ENCODE results near the gene ACTL10.

ACTL10 gene

DNA sequence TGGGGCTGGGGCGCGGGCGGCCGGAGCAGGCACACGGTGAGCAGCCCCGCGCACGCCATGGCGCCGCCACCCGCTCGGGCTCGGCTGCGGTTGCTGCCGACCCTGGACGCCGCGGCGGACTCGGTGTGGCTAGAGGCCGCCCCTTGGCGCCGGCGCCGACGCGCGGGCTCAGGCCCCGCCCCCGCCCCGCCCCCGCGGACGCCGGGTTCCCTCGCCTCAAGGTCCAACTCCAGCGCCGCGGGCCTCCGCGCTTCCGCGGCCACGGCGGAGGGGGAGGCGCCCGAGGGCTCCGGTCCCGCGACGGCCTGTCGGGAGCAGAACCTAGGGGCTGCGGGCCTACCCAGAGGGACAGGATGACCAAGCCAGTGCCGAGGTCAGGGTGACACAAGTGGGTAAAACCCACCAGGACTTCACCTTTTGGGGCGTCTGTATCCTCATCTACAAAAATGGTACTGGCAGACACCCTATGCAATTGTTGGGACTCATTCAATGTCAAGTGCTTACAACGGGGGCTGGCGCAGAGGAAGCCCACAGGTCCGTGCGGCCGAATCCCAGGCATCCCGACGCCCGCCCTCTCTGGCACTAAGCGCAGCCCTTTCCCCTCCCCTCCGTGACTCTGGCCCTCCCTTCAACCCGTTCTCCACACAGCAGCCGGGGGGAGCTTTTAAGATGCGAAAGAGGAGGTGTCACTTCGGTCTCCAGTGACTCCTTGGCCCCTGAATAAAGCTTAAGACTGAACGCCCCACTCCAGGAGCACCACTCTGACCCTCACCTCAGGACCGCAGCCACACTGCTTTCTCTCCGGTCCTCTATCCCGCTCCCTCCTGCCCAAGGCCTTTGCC lies 7.8 kb downstream of the ACTL10 start, which contains the start of gene NECAB3:
TSS of gene NECAB3 (minus strand) at position 135 of the 842 bp plus-strand sequence. CDS start at position 59, 76 bp downstream.
- DNase-seq (ENCODE audit: insufficient read length, low spot score) (peak; percentile 92), FAIRE-seq (peak; percentile 54)

DNA sequence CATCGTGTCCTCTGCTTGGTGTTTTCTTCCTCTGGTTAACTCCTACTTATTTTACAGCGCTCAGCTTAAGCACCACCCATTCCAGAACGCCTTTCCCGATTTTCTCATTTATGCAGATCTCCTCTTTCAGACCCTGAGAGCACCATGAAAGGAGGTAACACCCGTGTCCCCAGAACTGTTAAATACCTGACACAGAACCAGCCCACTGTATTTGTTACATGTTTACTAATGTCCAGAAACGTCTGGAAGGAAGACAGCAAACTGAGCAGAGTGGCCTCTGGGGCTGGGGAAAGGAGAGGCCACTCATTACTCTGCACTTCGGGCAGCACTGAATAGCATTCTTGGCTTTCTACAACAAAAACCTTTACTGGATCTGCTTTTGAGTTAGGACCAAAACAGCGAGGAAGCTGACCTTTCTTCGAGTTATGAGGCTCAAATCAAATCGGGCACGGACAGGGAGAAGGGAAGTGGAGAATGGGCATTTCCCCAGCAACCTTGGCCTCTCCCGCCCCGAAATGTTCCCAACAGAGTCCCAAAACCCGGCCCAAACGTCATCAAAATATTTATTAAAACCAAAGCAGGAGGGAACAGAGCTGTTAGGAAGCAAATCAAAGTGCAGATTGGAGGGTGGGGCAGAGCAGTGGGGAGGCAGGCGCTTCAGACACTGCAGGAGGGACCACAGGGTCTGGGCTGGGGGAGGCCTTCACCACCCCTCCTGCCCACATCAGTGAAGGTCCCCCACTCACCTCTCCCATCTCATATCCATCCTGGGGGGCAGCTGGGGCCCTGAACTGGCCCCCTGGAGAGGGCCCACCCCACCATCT lies 8.6 kb downstream of the ACTL10 start:
- DNase-seq (ENCODE audit: insufficient read length, low spot score): no peak
- no peak for TF ChIP-seq TAF1 (IDR thresholded peaks at IDR 0.05; ENCODE audit: low read depth, low read length)
- TF ChIP-seq PAX5 (IDR thresholded peaks at IDR 0.05; ENCODE audit: insufficient read depth, low read length, severe bottlenecking): no peak
- TF ChIP-seq POLR2AphosphoS5 (IDR thresholded peaks at IDR 0.05; ENCODE audit: low read depth, low read length): no peak
- no peak for TF ChIP-seq POU2F2 (IDR thresholded peaks at IDR 0.05; ENCODE audit: low read depth, low read length)
- TF ChIP-seq POLR2A (IDR thresholded peaks at IDR 0.05; ENCODE audit: low read depth, low read length): no peak
- TF ChIP-seq SPI1 (IDR thresholded peaks at IDR 0.05; ENCODE audit: low read depth, low read length): no peak
- no peak for FAIRE-seq

More for the DNA sequence above, 7.8 kb downstream of the ACTL10 start, which contains the start of gene NECAB3:
- TF ChIP-seq POLR2A (IDR thresholded peaks at IDR 0.05; ENCODE audit: low read depth, low read length) (peak; percentile 61; the same call in 1 of the 2 replicates), SPI1 (IDR thresholded peaks at IDR 0.05; ENCODE audit: low read depth, low read length) (no peak), POLR2AphosphoS5 (IDR thresholded peaks at IDR 0.05; ENCODE audit: low read depth, low read length) (peak; percentile 75), TAF1 (IDR thresholded peaks at IDR 0.05; ENCODE audit: low read depth, low read length) (no peak)

DNA sequence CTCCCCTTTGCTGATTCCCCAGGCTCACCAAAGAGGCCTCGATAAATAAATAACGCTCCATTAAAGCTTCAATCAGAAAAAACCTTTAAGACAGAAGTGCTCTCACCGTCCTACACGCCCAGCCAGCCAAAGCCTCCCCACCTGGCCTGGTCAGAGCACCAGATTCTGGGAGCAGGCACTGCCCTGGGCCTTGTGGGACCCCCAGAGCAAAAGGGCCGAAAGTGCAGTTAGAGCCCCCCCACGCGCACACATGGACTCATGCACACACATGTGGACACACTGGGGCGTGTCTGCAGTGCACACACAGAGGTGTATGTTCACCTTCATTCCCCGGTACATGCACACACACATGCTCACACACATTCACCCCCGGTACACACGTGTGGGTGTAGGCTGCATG lies 9.4 kb downstream of the ACTL10 start:
- FAIRE-seq (no peak), DNase-seq (ENCODE audit: insufficient read length, low spot score) (no peak)
- TF ChIP-seq POLR2A (IDR thresholded peaks at IDR 0.05; ENCODE audit: low read depth, low read length): no peak
- TF ChIP-seq TAF1 (IDR thresholded peaks at IDR 0.05; ENCODE audit: low read depth, low read length): no peak
- TF ChIP-seq POU2F2 (IDR thresholded peaks at IDR 0.05; ENCODE audit: low read depth, low read length): no peak
- no peak for TF ChIP-seq SPI1 (IDR thresholded peaks at IDR 0.05; ENCODE audit: low read depth, low read length)
- no peak for TF ChIP-seq POLR2AphosphoS5 (IDR thresholded peaks at IDR 0.05; ENCODE audit: low read depth, low read length)
- no peak for TF ChIP-seq PAX5 (IDR thresholded peaks at IDR 0.05; ENCODE audit: insufficient read depth, low read length, severe bottlenecking)

DNA sequence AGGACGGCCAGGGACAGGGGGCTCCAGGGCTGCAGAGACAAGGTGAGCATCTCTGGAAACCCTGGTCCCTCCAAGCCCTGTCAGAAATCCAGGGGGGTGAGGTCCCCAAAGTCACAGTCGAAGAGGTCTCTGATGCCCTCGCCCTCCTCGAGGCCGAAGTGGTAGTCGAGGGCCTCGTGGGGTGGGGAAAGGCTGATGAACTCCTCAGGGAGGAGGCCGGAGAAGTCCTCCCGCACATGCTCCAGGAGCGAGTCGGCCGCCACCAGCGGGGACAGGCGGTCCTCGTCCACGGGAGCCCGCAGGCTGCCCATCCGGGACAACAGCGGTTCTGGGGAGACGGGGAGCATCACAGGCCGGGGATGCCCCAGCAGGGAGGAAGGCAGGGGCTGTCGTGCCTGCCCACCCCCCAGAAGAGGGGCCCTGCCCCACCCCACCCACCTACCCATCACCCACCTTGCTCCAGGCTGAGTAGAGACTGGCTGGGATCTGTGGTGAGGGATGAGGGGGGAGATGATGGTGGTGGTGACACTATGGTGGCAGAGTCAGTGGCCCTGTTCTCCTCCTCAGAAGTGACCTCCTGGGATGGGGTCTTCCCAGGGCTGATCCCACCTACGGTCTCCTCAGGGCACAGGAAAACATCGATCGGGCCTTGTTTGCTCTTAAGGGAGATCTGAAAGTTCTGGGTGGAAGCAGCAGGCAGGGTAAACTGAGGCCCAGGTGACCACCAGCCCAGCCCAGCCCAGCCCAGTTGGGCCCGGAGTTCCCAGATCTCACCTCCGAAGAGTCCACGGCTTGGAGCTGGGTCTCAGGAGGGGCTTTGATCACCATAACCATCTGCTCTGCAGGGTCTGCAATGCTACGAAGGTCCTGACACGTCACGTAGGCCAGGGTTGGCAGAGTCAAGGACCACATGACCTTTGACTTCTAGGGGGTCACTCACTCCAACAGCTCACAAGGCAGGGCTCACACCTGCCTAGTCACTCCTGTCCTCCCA lies 10.2 kb downstream of the ACTL10 start:
- TF ChIP-seq POU2F2 (IDR thresholded peaks at IDR 0.05; ENCODE audit: low read depth, low read length) (no peak), SPI1 (IDR thresholded peaks at IDR 0.05; ENCODE audit: low read depth, low read length) (no peak), PAX5 (IDR thresholded peaks at IDR 0.05; ENCODE audit: insufficient read depth, low read length, severe bottlenecking) (no peak), POLR2AphosphoS5 (IDR thresholded peaks at IDR 0.05; ENCODE audit: low read depth, low read length) (no peak), POLR2A (IDR thresholded peaks at IDR 0.05; ENCODE audit: low read depth, low read length) (no peak), TAF1 (IDR thresholded peaks at IDR 0.05; ENCODE audit: low read depth, low read length) (no peak)
- FAIRE-seq (no peak), DNase-seq (ENCODE audit: insufficient read length, low spot score) (no peak)

DNA sequence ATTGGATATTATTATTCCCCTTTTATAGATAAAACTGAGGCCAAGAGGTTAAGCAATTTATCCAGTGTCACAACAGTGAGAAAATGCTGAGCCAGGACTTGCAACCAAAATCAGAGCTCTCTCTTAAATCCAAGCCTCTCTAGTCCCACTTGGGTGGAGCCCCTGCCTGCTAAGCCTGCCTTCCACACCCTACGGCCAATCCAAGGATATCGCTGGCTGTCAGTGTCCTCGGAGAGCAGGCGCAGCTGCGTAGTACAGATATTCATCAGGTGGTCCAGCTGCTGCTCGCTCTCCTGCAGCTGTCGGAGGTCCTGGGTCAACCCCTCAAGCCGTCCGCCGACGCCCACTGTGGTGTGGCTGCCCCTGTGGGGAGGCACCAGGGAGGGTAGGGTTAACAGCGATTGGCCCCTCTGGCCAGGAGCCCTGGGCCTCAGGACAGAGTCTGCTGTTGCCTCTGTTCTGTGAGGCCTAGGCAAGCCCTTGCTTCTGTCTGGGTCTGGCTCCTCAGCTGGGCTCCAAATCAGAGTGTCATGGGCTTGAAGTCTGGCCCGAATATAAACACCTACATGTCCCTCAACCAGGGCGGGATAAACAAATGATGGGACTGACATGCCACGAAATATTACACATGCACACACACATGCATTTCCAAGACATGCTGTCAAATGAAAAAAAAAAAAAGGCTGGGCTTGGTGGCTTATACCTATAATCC lies 11.4 kb downstream of the ACTL10 start:
- TF ChIP-seq SPI1 (IDR thresholded peaks at IDR 0.05; ENCODE audit: low read depth, low read length): no peak
- no peak for TF ChIP-seq POU2F2 (IDR thresholded peaks at IDR 0.05; ENCODE audit: low read depth, low read length)
- no peak for TF ChIP-seq POLR2A (IDR thresholded peaks at IDR 0.05; ENCODE audit: low read depth, low read length)
- TF ChIP-seq POLR2AphosphoS5 (IDR thresholded peaks at IDR 0.05; ENCODE audit: low read depth, low read length): no peak
- no peak for TF ChIP-seq TAF1 (IDR thresholded peaks at IDR 0.05; ENCODE audit: low read depth, low read length)
- TF ChIP-seq PAX5 (IDR thresholded peaks at IDR 0.05; ENCODE audit: insufficient read depth, low read length, severe bottlenecking): no peak
- no peak for DNase-seq (ENCODE audit: insufficient read length, low spot score)
- FAIRE-seq: no peak

DNA sequence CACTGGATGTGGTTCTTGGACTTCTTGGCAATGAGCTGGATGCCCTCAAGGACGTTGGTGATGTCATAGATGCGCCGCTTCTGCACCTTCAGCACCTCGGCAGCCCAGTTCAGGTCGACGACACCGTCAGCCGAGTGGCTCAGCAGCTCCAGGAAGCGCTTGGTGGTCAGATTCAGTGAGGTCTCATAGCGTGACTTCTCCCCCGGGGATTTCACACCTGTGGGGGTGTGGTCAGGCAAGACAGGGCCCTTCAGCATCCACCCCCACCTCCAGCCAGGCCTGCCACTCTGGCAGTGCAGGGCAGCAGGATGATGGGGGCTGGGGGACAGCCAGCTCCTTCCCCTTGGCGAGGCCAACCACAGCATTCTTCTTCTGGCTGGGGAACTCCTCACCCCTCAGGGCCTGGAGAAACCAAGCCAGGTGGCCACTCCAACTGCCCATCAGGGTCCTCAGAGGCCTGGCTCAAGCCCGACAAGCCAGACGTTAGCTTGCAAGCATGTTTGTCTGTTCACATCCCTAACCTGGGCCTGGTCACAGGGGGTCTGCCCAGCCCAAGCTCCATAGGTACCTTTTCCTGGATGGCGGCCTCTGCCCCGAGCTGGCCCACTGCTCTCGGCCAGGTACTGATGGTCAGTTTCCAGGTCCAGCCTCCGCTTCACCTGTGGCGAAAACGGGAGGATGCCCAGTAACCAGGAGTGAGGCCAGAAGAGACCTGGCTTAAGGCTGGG lies 13.2 kb downstream of the ACTL10 start:
- TF ChIP-seq PAX5 (IDR thresholded peaks at IDR 0.05; ENCODE audit: insufficient read depth, low read length, severe bottlenecking): no peak
- TF ChIP-seq POU2F2 (IDR thresholded peaks at IDR 0.05; ENCODE audit: low read depth, low read length): 0 out of 2 replicates have a peak, but pooled peaks have one; percentile 52
- peak; percentile 51; the same call in 1 of the 2 replicates for TF ChIP-seq POLR2AphosphoS5 (IDR thresholded peaks at IDR 0.05; ENCODE audit: low read depth, low read length)
- TF ChIP-seq TAF1 (IDR thresholded peaks at IDR 0.05; ENCODE audit: low read depth, low read length): no peak
- 0 out of 2 replicates have a peak, but pooled peaks have one; percentile 20 for TF ChIP-seq POLR2A (IDR thresholded peaks at IDR 0.05; ENCODE audit: low read depth, low read length)
- FAIRE-seq (peak; percentile 83), DNase-seq (ENCODE audit: insufficient read length, low spot score) (peak; percentile 78)

DNA sequence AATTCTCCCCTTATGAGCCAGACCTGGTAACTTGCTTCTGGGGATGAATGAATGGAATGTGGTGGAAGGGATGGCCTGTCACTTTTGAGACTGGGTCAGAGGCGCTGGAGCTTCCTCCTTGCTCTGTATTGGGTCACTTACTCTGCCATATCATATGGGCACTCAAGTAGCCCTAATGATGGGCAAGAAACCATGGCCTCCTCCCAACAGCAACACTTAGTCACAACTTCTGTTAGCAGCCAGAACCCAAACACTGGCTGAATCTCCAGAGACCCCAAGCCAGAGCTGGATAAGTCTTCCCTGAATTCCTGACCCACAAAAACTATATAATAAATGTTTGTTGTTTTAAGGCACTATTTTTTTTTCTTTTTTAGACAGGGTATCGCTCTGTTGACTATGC lies 13.9 kb downstream of the ACTL10 start:
- FAIRE-seq (no peak), DNase-seq (ENCODE audit: insufficient read length, low spot score) (no peak)
- TF ChIP-seq POLR2AphosphoS5 (IDR thresholded peaks at IDR 0.05; ENCODE audit: low read depth, low read length): no peak

DNA sequence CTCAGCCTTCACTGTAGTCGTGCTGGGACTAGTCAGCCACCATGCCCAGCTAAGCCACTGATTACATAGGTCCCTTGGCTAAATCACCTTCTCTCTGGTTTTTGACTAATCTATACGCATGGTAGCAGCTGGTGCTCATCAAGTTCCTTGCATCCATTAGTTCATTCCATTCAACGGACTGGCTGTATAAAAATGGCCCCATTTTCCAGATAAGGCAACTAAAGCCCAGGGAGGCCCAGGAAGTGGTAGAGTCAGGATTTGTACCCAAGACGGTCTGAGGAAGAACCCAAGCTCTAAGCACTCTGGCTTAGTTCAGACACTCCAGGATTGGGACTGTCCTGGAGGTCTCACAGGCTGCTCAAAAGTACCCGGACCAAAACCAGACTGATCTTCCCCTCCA lies 14.5 kb downstream of the ACTL10 start:
- FAIRE-seq (no peak), DNase-seq (ENCODE audit: insufficient read length, low spot score) (no peak)
- TF ChIP-seq POLR2AphosphoS5 (IDR thresholded peaks at IDR 0.05; ENCODE audit: low read depth, low read length): no peak

Measured in GM12891 (cell line).